ENCODE results near the gene VTI1A.

The VTI1A gene

DNA sequence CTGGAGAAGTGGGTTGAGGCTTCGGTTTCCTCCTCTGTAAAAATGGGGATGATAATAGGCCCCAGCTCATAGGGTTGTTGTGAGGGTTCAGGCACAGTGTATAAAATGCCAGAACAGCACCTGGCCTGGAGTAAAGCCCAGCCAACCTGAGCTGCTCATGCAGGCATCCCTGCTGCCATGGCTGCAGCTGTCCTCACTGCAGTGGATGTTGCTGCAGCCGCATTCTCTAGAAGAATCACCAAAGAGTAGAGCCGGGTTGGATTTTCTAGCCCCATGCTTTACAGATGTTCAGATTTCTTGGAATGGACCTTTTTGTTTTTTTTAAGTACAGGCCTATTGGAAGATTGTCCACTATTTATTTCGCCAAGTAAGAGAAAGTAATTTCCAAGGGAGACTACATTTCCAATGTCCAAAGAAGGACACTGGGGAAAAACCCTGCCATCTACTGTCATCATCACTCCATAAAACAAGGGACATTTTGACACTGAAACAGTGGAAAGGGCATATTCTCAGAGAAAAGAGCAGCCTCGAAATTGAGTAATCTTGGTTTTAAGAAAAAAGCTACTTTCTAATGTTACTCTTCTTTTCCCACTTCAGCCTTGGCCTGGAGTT lies 355.5 kb downstream of the VTI1A start:
- DNase-seq (ENCODE audit: extremely low spot score) = no peak
- CTCF ChIA-PET = interaction anchor here (1.0 kb wide), 1 partner anchor 58 kb away, joined by 3 read pairs; no protein-coding TSS in a partner anchor
- POLR2A ChIA-PET = no interaction called here
- TF ChIP-seq, protein P1, sequence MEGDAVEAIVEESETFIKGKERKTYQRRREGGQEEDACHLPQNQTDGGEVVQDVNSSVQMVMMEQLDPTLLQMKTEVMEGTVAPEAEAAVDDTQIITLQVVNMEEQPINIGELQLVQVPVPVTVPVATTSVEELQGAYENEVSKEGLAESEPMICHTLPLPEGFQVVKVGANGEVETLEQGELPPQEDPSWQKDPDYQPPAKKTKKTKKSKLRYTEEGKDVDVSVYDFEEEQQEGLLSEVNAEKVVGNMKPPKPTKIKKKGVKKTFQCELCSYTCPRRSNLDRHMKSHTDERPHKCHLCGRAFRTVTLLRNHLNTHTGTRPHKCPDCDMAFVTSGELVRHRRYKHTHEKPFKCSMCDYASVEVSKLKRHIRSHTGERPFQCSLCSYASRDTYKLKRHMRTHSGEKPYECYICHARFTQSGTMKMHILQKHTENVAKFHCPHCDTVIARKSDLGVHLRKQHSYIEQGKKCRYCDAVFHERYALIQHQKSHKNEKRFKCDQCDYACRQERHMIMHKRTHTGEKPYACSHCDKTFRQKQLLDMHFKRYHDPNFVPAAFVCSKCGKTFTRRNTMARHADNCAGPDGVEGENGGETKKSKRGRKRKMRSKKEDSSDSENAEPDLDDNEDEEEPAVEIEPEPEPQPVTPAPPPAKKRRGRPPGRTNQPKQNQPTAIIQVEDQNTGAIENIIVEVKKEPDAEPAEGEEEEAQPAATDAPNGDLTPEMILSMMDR (IDR thresholded peaks at IDR 0.05; ENCODE audit: control extremely low read depth, extremely low read depth, low read depth, missing control alignments) = no peak

DNA sequence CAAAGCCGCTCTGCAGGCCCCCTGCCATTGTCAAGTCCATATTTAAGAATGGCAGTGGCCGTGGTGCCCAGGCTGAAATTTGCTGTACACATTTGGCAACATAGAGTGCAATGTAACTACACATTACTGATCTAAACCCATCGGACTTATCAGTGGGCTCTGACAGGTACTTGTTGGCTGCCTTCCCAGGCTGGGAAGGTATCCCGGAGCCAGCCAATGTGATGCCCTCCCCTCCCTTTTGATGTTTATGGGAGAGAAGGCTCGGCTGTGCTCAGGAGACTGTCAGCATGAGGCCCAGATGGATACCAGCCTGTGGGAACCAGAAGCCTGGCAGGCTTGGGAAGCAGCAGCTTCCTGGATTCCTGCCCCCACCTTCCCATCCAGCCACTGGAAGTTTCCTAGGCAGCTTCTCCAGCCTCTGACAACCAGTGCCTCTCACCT lies 357.0 kb downstream of the VTI1A start:
- TF ChIP-seq, protein P1 (IDR thresholded peaks at IDR 0.05; ENCODE audit: control extremely low read depth, extremely low read depth, low read depth, missing control alignments) = no peak
- DNase-seq (ENCODE audit: extremely low spot score) = no peak
- POLR2A ChIA-PET = no interaction called here

DNA sequence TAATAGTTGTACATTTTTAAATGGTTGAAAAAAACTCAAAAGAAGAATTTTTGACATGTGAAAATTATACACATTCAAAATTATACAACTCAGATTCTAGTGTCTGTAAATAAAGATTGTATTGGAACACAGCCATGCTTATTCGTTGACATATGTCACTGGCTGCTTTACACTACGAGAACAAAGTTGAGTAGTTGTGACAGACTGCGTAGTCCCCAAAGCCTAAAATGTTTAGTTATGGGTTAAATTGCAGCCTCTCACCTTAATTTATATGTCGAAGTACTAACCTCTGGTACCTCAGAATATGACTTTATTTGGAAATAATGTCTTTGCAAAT lies 358.2 kb downstream of the VTI1A start:
- TF ChIP-seq, protein P1 (IDR thresholded peaks at IDR 0.05; ENCODE audit: control extremely low read depth, extremely low read depth, low read depth, missing control alignments) = no peak
- CTCF ChIA-PET = no interaction called here
- DNase-seq (ENCODE audit: extremely low spot score) = no peak
- POLR2A ChIA-PET = no interaction called here

More for the DNA sequence above, 357.0 kb downstream of the VTI1A start:
- CTCF ChIA-PET = interaction anchor here (0.8 to 1.5 kb wide), 2 partner anchors 13 to 107 kb away, joined by 3 read pairs; no protein-coding TSS in a partner anchor

DNA sequence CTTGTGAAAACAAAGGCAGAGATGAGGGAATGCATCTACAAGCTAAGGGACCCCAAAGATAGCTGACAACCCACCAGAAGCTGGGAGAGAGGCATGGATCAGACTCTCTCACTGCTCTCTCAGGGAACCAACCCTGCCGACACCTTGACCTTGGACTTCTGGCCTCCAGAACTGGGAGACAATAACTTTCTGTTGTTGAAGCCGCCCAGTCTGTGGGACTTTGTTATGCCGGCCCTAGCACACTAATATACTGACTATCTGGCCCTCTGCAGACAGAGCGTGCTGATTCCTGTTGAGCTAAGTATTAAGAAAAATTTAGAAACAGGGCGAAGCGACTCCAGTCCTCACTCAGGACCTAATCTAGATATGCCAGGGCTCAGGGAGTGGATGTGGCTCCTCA lies 358.7 kb downstream of the VTI1A start:
- POLR2A ChIA-PET = no interaction called here

DNA sequence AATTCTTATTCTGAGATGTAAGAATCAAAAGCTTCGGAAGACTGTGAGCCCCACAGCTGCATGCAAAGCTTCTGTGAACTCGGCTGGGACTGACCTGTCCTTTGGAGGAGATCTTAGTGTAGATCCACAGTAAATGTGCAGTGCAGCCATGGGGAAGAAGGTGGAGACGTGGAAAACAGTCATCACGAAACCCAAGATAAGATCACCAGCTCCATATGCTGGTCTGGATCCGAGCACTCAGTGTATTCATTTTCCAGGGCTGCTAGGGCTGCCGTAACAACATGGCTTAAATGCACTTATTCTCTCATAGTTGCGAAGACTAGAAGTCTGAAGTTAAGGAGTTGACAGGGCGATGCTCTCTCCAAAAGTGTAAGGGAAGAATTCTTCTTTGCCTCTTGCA lies 360.0 kb downstream of the VTI1A start:
- no peak for DNase-seq (ENCODE audit: extremely low spot score)
- ChIA-PET CTCF (no interaction called here), POLR2A (interaction anchor here (0.6 kb wide), 1 partner anchor 110 kb away, joined by 3 read pairs; no protein-coding TSS in a partner anchor)
- TF ChIP-seq, protein P1 (IDR thresholded peaks at IDR 0.05; ENCODE audit: control extremely low read depth, extremely low read depth, low read depth, missing control alignments) = no peak

More for the DNA sequence above, 358.7 kb downstream of the VTI1A start:
- TF ChIP-seq, protein P1 (IDR thresholded peaks at IDR 0.05; ENCODE audit: control extremely low read depth, extremely low read depth, low read depth, missing control alignments) = no peak
- CTCF ChIA-PET = no interaction called here
- DNase-seq (ENCODE audit: extremely low spot score) = no peak

DNA sequence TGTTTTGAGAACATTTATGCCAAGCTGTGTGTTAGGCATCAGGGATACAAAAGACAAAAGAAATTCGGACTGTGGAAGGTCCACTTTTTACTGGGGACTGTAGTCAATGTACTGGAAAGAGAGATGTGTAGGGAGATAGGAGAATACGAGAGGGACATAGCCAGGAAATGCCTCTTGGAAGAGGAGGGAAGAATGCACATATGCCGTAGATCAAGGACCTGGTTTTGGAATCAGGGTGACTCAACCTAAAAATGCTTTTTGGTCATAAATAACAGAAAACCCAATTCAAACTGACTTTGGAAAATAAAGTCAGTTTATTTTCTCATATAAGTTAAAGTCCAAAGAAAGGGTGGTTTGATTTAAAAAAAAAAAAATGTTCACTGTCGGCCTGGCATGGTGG lies 362.7 kb downstream of the VTI1A start:
- no peak for DNase-seq (ENCODE audit: extremely low spot score)
- ChIA-PET POLR2A (no interaction called here), CTCF (interaction anchor here (1.0 kb wide), 1 partner anchor 10 kb away, joined by 3 read pairs; no protein-coding TSS in a partner anchor)
- TF ChIP-seq, protein P1 (IDR thresholded peaks at IDR 0.05; ENCODE audit: control extremely low read depth, extremely low read depth, low read depth, missing control alignments) = no peak
